Vagina (tissue), 2 donors: ENCODE results near the gene SLC22A13.
"Not testable (repeated sequence)": the region's sequence is repeated elsewhere in the genome, so short reads cannot be mapped to it uniquely, and the experiment has no call there.

Experiments
- CTCF ChIP-seq, 3 experiments: fragments of 450-650 bp in 2 of 3; fragments of 200-600 bp in 1 of 3; sonication (generic) in 1 of 3; IDR thresholded peaks; one replicate each; pipeline ENCODE4 v1.5.1; 2017 to 2019; ENCODE audit warnings: antibody characterized with exemption in 3 of 3, mild to moderate bottlenecking in 2 of 3, moderate library complexity in 2 of 3
- POLR2A ChIP-seq, 2 donors: fragments of 450-650 bp; IDR thresholded peaks; one replicate each; pipeline ENCODE4 v1.6.1; 2017; ENCODE audit warnings: antibody characterized with exemption in 2 of 2, mild to moderate bottlenecking in 2 of 2, moderate library complexity in 2 of 2
- POLR2AphosphoS5 ChIP-seq, 2 donors: sonication (generic); formaldehyde crosslinking; IDR thresholded peaks; one replicate each; pipeline ENCODE4 v1.9.0; 2017; ENCODE audit warnings: antibody characterized with exemption in 2 of 2, mild to moderate bottlenecking in 2 of 2, low read depth in 1 of 2; ENCODE audit not compliant: insufficient read depth in 1 of 2

- TF ChIP-seq CTCF, POLR2A (IDR thresholded peaks at IDR 0.05): not testable (repeated sequence)
- peak in 1 of 2 donors; percentile 58 for TF ChIP-seq POLR2AphosphoS5 (IDR thresholded peaks at IDR 0.05; ENCODE audit: insufficient read depth in 1 of 2, low read depth in 1 of 2)
Observed at GRCh38 chr3:38297053-38297452, 31.4 kb downstream of the SLC22A13 start.
